ENCODE data around the gene CKAP5.

GRCh38 chr11:46726206-46726862, 119.7 kb downstream of the CKAP5 start:
- TF ChIP-seq EZH2phosphoT487 (IDR thresholded peaks at IDR 0.05; ENCODE audit: borderline replicate concordance, low read length): no peak
- TF ChIP-seq CTCF (IDR thresholded peaks at IDR 0.05; ENCODE audit: low read depth, low read length, poor library complexity, severe bottlenecking): no peak

All from DOHH2 (cell line).